NCI-H146 treated with DMSO at 0.1 percent for 48 hours (cell line): ENCODE measurements around the gene MPO.

Source experiments
- DNase-seq: peaks from one replicate; lab custom pipeline; 2025; ENCODE audit not compliant: unreplicated experiment; lab: John Stamatoyannopoulos, UW

MPO gene

GRCh38 chr17:58307468-58308172 is 26.9 kb upstream of the MPO start:
- DNase-seq, result no peak

- no peak for DNase-seq
These were observed 25.6 kb upstream of the MPO start for GRCh38 chr17:58306131-58306951.

DNA sequence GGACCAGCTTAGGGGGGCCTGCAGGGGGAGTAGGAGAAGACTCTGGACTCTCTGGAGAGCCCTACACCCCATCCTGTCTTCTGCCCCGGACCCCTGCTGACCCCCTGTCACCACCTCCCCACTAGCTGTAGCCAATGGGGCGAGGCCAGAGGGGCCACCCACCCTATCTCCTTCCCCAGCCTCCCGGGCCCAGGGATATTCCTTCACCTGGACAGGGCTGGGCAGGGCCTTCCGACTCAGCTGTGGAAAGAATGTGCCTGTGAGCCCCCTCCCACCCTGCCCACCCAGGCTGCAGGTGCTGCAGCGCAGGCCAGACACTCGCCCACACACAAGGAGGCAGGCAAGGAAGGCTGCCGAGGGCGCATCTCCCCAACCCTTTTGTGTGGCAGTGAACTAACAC is 24.9 kb upstream of the MPO start:
- no peak for DNase-seq

DNA sequence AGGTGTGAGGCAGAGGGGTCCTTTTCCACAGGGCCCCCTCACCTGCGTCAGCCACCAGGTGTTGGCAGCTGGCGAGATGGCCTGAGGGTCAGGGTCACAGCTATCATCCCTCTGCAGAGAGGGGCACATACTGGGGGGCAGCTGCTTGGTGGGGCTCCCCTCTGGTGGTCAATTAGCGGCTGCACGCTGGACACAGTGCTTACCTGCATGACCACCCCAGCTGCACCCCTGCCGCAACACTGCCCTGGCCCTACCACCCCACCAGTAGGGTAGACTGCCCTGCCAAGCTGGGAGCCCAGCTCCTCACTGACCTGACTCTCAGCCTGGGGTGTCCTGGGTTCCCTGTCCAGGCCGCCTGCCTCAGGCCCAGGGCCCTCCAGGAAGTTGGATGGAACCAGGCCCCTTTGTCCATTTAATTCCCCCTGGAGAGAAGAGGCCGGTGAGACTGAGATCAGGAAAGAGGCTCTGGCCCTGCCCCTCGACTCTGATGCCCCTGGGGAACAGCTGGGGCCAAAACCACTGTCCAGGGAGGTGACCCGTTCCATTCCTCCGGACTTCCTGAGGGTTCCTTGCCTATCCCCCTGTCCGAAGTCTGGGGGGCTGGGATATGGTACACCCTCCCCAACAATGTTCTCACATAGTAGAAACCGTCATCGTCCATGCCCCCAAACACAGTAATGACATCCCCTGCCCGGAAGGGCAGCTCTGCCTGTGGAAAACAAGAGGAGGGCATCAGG is 24.2 kb upstream of the MPO start:
- DNase-seq, result no peak

GRCh38 chr17:58303971-58304749 is 23.4 kb upstream of the MPO start:
- DNase-seq, result peak; percentile 27

- DNase-seq, result no peak
These were observed 22.3 kb upstream of the MPO start for GRCh38 chr17:58302919-58303585.

DNA sequence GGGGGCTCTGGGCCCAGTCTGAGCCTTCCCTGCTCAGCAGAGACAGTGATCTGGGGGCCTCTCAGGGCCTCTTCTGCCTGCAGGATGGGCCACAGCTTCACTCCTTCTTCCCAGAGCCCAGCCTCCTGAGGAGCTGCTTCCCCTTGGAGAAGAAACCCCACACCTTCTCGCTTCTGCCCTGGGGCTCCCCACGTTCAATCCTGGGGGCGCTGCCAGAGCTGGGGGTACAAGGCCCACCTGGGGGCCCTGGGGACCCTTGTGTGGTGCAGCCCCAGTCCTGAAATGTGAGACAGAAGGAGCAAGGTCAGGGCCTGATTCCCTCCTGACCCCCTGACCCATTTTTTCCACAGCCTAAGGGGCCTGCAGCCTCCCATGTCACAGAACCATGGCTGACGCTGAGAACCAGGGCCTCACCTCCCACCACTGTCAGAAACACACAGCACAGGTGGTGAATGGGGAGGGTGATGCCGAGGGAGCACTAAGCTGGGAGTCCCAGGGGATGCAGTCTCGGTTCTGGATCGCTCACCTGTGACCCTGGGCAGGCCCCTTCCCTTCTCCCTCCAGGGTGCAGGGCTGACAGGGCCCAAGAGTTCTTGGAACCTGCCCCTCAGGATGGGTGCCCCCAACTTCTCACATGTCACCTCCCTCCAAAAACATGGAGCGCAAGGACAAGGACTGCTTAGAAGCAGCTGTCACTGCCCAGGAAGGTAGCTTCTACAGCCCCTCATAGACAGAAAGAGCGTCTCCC is 21.6 kb upstream of the MPO start:
- no peak for DNase-seq

DNA sequence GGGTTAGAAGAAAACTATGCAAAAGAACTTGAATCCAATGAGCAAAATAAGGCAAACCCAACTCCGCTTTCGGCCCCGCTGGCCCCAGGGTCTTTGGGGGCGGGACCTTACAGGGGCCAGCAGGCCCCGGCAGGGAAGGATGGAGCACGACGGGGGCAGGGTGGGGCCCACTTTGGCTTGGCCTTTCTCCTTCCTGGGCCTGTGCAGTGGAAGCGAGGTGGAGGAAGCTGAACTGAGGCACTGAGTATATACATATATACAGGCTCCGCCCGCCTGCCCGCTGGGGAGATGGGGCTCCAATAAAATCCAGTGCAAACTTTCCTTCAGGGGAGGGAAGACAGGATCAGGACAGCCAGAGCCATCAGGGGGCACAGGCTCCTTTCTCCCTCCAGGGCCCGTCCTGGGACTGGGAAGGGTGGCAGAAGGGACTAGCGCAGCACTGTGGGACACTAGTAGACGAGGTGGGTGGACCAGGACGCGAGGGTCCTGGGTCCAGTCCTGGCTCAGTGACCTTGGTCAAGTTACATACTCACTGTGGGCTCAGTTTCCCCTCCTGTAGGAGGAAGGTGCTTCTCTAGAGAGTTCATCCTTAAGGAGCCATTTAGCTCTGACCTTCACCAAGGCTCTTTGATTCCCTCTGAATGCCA is 20.9 kb upstream of the MPO start:
- DNase-seq, result no peak

DNA sequence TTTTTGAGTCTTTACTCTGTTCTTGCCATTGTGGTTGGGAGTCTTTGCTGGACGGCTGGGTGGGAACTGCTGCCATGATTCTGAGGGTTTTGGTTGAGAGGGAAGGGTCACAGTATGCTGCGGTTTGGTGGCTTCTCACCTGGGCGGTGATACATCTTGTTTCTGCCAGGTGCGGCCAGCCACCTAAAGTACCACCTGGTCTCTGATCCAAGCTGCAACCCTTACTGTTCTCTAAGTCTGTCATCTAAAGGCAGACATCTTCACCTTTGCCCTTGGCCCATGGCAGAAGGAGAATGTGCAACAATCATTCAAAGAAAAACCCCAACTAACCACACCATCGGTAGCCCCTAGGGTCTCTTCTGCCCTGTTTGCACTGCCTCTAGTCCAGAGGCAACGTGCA is 19.6 kb upstream of the MPO start:
- DNase-seq, result no peak

- DNase-seq, result no peak
These were observed 13.3 kb upstream of the MPO start for GRCh38 chr17:58294034-58294433.

DNA sequence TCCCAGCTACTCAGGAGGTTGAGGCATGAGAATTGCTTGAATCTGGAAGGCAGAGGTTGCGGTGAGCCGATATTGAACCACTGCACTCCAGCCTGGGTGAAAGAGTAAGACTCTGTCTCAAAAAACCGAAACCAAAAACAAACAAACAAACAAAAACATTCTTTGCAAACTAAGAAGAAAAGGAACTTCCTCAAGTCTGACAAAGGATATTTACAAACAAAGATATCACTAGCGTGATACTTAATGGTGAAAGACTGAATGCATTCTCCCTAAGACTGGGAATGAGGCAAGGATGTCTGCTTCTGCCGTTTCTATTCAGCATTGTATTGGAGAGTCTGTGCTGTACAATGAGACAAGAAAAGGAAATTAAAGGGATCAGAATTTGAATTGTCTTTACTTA is 10.5 kb upstream of the MPO start:
- DNase-seq, result no peak

GRCh38 chr17:58289869-58290268 is 9.1 kb upstream of the MPO start:
- DNase-seq, result no peak

DNA sequence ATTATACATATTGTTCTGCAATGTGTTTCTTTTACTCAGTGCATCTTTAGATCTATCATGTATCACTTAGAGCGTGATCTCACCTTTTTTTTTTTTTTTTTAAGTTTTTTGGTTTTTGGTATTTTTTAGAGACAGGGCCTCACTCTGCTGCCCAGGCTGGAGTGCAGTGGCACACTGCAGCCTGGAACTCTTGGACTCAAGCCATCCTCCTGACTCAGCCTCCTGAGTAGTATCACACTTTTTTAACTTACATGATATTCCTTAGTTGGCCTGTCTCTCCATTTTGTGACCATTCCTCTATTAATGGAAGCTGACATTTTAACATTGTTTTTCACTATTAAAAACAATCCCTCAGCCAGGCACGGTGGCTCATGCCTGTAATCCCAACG is 4.7 kb upstream of the MPO start:
- DNase-seq, result no peak

DNA sequence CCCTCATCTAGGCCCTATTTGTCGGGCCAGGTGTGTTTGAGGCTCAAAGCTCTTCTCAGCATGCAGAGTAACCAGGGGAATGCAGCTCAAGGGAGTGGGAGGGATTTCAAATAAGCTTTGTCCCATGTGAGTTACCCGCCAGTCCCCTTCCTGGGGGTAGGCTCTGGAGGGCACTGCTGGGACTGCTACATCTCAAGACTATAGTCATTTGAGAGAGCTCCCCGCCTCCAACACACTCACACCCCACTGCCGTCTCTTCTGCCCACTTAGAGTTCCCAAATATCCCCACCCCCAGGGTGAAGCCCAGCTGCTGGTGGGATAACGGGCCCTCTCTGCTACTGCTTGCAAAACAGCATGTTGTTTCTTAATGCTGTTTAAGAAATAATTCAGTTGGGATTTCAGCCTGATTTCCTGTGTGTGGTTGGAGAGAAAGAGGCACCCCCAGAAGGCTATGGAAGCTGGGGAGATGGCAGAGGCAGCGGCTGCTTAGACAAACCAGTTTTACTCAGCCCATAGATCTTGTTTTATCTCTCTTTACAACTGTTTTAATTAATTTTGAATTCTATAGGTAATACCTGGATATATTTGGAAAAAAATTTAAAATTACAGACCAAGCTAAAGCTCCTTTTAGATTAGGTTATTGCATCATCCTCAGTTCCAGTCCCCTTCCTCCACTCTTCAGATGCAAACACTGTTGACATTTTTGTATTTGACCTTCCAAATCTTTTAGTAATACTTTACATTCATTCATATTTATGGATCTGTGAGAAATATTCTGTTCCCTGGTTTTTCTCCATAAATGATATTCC is 4.1 kb upstream of the MPO start:
- DNase-seq, result no peak

- DNase-seq, result no peak
These were observed 3.2 kb upstream of the MPO start for GRCh38 chr17:58283674-58284612.

- DNase-seq, result no peak
These were observed 1.7 kb upstream of the MPO start for GRCh38 chr17:58282442-58282841.

DNA sequence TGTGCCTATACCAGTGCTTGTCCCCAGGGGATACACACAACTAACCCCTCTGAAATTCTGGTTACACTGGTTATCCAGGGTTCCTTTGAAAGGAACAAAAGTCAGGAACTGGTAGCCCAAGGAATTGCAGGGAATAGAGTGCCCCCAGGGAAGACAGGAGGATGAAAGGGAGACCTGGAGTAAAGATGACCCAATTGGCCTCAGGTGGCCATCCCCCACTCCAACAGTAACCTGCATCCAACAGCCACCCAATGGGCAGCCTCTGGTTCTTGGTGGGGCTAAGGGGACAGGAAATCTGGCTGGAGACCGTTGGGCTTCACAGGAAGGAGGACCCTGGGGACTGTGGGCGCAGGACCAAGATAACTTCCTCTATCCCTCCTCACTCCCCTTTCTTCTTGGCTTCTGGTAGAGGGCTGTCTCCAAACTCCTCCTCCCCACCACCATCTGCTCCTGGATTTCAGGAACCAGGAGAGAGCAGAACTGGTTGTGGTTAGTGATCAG is 826 bp upstream of the MPO start:
- no peak for DNase-seq
